ENCODE data around the gene RPL13.
"Not testable (repeated sequence)": the region's sequence is repeated elsewhere in the genome, so short reads cannot be mapped to it uniquely, and the experiment has no call there.

The RPL13 gene

DNA sequence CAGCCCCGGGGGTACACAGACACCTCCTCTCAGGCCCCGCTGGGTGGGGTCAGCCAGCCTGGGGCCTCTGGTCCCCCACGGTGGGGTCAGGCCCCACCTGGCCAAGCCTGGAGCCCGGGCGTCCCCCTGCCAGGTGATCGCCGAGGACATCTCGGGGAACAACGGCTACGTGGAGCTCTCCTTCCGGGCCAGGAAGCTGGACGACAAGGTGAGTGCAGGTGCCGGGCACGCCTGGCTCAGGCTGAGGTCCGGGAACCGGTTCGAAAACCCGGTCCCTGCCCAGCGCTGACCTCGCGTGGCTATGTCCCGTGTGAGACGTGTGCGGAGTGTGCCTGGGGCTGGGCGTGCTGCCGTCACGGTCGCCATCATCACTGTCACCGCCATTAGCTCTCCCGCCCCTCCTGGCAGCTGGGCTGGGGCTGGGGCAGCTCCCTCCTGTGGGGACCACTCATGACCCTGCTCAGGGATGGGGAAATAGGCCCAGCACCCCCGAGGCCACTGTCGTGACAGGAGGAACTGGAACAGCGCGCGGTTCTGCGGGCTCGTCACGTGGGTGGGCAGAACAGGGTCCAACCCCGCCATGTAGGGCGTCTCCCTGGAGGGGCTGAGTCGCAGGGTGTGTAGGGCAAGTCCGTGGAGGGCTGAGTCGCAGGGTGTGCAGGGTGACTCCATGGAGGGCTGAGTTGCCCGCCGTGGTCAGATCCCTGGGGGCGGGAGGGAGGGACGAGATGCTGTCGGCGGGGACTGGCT, 23.6 kb downstream of the RPL13 start:
- FAIRE-seq (no peak), DNase-seq (ENCODE audit: insufficient read length, low spot score) (no peak)

DNA sequence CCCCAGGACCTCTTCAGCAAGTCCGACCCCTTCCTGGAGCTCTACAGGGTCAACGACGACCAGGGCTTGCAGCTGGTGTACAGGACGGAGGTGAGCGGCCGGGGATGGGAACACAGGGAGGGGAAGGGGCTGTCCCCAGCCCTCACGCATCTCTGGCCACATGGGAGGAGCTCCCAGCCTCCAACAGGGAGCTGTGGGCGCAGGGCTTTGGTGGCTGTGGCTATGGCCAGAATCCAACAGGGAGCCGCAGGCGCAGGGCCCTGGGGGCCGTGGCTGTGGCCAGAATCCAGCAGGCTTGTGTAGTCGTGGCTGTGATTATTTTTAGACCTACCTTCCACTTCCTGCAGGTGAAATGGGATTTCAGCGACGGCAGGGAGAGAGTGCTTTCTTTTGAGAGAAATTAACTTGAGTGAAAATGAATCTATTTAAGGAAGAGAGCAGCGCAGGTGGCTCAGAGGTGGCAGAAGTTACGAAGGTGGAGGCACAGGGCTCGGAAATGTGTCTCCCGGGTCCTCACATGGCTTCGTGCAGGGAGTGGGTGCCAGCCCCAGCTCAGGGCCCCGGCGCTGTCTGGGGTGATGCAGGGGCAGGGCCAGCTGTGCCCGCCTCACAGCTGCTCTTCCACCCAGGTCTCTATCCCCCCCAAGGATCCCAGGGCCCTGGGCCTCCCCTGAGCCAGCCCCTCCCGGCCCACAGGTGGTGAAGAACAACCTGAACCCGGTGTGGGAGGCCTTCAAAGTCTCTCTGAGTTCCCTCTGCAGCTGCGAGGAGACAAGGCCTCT, 24.5 kb downstream of the RPL13 start:
- DNase-seq (ENCODE audit: insufficient read length, low spot score): no peak
- TF ChIP-seq POLR2A (IDR thresholded peaks at IDR 0.05; ENCODE audit: low read depth, low read length): no peak
- FAIRE-seq: no peak

More for the DNA sequence above, 23.6 kb downstream of the RPL13 start:
- TF ChIP-seq POLR2A (IDR thresholded peaks at IDR 0.05; ENCODE audit: low read depth, low read length): no peak

DNA sequence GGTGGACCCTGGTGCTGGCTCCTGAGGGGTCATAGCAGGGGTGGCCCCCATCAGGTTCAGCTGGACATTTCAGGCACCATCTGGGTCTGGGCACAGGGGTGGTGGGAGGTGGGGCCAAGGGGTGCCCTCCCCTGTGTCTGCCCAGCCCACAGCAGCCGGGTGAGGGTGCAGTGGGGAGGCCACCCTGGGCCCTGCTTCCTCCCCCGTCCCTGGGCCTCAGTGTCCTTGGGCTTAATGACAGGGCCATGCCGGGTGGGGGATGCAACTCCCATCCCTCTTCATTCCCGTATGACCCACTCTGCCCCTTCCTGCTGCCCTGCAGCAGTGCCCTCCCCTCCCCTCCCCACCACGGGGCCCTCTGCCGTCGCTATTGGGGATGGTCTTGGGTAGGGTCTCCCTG, 25.7 kb downstream of the RPL13 start:
- FAIRE-seq (no peak), DNase-seq (ENCODE audit: insufficient read length, low spot score) (no peak)
- TF ChIP-seq POLR2A (IDR thresholded peaks at IDR 0.05; ENCODE audit: low read depth, low read length): no peak

- no peak for FAIRE-seq
- no peak for TF ChIP-seq POLR2A (IDR thresholded peaks at IDR 0.05; ENCODE audit: low read depth, low read length)
- DNase-seq (ENCODE audit: insufficient read length, low spot score): no peak
These were observed 26.4 kb downstream of the RPL13 start for GRCh38 chr16:89586853-89587252.

DNA sequence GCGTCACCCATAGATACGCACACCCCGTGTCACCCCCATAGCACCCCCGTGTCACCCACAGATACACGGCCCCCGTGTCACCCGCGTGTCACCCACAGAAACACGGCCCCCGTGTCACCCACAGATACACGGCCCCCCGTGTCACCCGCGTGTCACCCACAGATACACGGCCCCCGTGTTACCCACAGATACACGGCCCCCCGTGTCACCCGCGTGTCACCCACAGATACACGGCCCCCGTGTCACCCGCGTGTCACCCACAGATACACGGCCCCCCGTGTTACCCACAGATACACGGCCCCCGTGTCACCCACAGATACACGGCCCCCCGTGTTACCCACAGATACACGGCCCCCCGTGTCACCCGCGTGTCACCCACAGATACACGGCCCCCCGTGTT, 27.2 kb downstream of the RPL13 start:
- not testable (repeated sequence) for DNase-seq (ENCODE audit: insufficient read length, low spot score); FAIRE-seq

DNA sequence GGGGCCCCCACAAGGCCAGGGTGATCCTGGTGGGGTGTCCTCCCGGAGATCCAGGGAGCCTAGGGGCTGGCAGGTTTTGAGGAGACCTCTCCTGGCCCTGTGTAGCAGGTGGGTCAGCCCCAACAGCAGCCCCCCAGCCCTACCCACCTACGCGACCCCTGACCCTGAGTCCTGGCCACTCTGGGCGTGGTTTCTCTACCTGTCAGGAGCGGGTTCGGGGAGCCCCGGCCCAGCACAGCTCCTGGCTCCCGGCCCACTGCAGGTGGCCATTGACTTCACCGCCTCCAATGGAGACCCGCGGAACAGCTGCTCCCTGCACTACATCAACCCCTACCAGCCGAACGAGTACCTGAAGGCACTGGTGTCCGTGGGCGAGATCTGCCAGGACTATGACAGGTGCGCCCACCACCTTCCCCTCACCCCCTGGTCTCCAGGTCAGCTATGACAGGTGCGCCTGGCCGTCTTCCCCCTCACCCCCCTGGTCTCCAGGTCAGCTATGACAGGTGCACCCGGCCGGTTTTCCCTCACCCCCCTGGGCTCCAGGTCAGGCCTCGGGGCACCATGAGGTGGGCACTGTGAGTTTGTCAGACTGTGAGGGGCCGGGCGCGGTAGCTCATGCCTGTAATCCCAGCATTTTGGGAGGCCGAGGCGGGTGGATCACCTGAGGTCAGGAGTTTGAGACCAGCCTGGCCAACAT, 28.1 kb downstream of the RPL13 start:
- no peak for FAIRE-seq
- DNase-seq (ENCODE audit: insufficient read length, low spot score): no peak
- no peak for TF ChIP-seq POLR2A (IDR thresholded peaks at IDR 0.05; ENCODE audit: low read depth, low read length)

DNA sequence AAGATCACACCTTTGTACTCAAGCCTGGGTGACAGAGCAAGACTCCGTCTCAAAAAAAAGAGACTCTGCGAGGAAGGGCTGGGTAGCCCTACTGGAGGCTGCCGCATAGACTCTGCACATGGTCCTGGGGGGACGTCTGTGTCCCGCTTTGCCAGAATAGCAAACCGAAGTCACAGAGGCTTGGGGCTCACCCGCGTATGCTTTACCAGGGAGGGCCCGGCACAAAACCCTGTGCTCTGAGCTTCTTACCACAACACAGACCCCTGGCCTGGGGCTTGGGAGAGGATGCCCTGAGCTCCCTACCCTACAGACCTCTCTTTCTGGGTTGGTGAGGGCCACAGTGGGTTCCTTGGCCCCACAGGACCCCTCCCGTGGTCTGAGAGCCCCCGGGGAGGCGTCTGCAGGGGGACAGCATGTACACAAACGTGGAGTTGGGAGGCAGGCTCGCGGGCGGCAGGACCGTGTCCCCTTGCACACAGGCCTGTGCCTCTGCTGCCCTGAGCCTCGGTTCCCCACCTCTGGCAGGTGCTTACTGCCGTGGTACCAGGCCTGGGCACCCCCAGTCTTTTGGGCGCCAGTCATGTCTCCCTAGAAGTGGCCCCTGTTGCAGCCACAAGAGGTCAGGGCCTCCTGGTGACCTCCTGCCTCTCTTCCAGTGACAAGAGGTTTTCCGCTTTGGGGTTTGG, 28.9 kb downstream of the RPL13 start:
- no peak for TF ChIP-seq POLR2A (IDR thresholded peaks at IDR 0.05; ENCODE audit: low read depth, low read length)
- DNase-seq (ENCODE audit: insufficient read length, low spot score) (no peak), FAIRE-seq (no peak)

- FAIRE-seq: no peak
- no peak for TF ChIP-seq POLR2A (IDR thresholded peaks at IDR 0.05; ENCODE audit: low read depth, low read length)
These were observed 33.4 kb downstream of the RPL13 start for GRCh38 chr16:89593841-89594240.

GRCh38 chr16:89595330-89596060, 35.0 kb downstream of the RPL13 start:
- FAIRE-seq (no peak), DNase-seq (ENCODE audit: insufficient read length, low spot score) (no peak)
- no peak for TF ChIP-seq POLR2A (IDR thresholded peaks at IDR 0.05; ENCODE audit: low read depth, low read length)

More at GRCh38 chr16:89593841-89594240, 33.4 kb downstream of the RPL13 start:
- no peak for DNase-seq (ENCODE audit: insufficient read length, low spot score)

DNA sequence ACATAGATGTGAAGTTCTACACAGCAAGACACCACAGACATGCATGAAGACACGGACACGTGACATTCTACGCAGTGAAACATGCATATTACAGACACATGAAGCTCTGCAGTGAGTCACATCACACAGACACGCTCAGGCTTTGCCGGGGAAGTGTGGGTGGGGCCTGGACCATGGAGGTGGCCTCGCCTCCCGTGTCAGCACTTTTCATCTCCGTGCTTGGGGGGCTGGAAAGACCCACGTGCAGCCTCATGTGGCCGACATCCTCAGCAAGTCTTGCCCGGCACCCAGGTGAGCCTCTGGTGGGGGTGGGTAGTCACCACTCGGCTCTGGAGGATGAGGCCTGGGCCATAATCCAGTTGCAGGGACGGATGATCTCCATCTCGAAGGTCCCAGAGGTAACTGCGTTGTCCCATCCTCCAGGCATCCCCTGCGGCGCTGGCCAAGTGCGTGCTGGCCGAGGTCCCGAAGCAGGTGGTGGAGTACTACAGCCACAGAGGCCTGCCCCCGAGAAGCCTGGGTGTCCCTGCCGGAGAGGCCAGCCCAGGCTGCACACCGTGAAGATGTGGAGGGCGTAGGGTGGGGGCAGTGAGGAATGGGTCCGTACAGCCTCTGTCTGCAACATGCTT, 35.7 kb downstream of the RPL13 start:
- FAIRE-seq (no peak), DNase-seq (ENCODE audit: insufficient read length, low spot score) (no peak)
- TF ChIP-seq POLR2A (IDR thresholded peaks at IDR 0.05; ENCODE audit: low read depth, low read length): no peak

DNA sequence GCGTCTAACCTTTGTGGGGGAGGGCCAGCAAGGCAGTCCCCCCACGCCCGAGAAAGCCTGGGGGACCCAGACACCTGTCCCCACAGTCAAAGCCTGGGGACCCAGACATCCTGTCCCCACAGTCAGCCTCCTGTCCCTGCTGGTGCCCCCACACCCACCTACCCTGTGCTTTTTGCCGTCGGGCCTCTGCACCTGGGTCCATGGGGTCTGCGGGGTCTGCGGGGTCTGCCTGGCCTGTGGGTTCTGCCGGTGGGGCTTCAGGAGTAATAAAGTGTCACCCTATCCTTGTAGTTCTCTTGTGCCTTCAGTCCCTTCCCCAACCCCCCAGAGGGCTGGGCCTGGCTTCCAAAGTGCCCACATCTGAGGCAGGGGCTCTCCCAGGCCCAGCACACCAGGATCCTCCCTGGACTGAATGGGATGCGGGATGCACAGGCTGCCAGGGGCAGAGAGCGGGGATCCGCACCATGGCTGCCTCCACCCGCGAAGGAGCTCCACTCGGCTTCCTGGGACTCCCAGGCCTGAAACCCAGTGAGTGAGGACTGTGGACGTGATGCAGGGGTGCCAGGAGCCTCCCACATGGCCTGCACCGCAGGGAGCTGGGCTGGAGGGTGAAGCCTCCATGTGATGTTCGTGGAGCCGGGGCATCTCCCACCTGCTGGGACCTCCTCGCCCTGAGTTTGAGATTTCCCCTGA, 36.6 kb downstream of the RPL13 start:
- DNase-seq (ENCODE audit: insufficient read length, low spot score) (peak; percentile 73), FAIRE-seq (no peak)
- TF ChIP-seq POLR2A (IDR thresholded peaks at IDR 0.05; ENCODE audit: low read depth, low read length): no peak

DNA sequence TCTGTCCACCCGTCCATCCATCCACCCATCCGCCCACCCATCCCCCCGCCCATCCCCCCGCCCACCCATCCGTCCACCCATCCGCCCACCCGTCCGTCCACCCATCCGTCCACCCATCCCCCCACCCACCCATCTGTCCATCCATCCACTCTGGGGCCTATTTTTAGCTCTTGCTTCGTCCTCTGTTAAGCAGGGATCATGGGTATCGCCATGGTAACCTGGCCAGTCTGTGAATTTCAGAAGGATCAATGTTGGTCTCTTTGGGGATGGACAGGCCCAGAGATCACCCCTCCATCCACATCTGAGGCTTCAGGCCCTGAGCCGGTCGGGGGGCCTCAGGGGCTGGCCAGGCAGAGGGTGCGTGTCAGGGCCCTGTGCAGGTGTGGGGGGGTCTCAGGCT, 37.7 kb downstream of the RPL13 start:
- no peak for TF ChIP-seq POLR2A (IDR thresholded peaks at IDR 0.05; ENCODE audit: low read depth, low read length)
- DNase-seq (ENCODE audit: insufficient read length, low spot score) (peak; percentile 60), FAIRE-seq (no peak)
